GM12873 (cell line): ENCODE data around the gene EEF1A2.

Experiments used
- TF ChIP-seq, protein P1 (sequence below): IDR thresholded peaks from 2 replicates; pipeline ENCODE4 v1.5.1; 2012; ENCODE audit warnings: low read depth, mild to moderate bottlenecking, moderate library complexity, low read length, control low read depth; ENCODE audit not compliant: insufficient read depth; ENCODE audit errors: missing control alignments

EEF1A2 gene

DNA sequence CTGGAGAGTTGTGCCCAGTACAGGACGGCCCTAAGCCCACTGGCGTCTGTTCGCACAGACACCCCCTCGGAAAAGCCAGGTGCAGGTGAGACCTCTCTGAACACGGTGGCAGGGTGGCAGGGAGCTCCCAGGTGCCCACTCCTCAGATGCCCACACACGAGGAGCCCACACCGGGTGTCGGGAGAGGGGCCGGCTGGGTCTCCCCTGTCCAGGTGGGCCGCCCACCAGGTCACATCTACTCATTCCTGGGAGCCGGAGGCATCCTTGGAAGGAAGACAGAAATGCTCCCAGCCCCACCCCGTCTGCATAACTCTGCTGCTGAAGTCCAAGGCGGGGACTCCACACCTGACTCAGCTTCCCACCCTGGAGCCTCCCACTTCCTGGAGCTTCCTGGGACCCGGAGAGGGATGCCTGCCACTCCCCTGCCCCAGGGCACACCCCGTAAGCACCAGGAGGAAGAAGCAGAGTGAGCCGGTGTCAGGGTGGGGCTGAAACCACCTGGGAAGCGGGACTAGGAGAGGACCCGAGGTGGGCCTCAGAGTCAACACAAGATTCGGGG, 46.2 kb upstream of the EEF1A2 start:
- TF ChIP-seq, protein P1, sequence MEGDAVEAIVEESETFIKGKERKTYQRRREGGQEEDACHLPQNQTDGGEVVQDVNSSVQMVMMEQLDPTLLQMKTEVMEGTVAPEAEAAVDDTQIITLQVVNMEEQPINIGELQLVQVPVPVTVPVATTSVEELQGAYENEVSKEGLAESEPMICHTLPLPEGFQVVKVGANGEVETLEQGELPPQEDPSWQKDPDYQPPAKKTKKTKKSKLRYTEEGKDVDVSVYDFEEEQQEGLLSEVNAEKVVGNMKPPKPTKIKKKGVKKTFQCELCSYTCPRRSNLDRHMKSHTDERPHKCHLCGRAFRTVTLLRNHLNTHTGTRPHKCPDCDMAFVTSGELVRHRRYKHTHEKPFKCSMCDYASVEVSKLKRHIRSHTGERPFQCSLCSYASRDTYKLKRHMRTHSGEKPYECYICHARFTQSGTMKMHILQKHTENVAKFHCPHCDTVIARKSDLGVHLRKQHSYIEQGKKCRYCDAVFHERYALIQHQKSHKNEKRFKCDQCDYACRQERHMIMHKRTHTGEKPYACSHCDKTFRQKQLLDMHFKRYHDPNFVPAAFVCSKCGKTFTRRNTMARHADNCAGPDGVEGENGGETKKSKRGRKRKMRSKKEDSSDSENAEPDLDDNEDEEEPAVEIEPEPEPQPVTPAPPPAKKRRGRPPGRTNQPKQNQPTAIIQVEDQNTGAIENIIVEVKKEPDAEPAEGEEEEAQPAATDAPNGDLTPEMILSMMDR = no peak

GRCh38 chr20:63544241-63544957, 45.5 kb upstream of the EEF1A2 start:
- TF ChIP-seq, protein P1 = no peak

- TF ChIP-seq, protein P1 = no peak
Measured at GRCh38 chr20:63543733-63544132, 44.9 kb upstream of the EEF1A2 start.

DNA sequence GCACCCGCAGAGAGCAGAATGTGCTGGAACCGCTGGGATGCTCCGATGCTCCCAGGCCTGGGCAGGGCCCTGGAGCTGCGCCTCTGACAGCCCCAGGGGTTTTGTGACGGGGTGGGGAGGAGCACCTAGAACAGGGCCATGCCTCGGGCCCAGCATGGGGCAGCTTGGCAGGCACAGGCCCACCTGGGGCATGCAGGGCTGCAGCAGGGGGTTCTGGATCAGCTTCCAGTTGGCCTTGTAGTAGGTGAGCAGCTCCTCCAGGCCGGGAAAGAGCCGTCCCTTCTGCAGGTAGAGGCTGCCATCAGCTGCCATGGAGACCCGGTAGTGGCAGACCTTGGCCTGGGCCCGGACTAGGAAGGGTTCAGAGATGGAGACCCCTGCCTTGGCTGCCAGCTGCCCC, 44.2 kb upstream of the EEF1A2 start:
- TF ChIP-seq, protein P1 = no peak

DNA sequence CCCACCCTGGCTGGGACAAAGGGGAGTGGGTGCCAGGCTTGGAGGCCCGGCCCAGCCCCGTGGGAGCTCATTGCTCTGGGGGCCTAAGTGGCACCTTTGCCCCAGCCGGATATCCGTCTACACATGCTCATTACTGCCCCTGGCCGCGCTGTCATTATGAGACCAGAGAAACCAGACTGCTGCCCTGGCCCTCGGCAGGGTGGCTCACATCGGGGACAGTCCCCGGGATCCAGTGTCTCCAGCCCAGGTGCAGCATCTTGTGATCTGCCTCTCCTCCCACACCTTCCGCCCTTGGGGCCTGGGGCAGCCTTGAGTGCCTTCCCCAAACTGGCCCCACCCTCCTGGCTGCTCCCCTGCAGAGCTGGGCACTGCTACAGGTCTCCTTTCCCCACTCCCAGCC, 43.8 kb upstream of the EEF1A2 start:
- TF ChIP-seq, protein P1 = no peak

DNA sequence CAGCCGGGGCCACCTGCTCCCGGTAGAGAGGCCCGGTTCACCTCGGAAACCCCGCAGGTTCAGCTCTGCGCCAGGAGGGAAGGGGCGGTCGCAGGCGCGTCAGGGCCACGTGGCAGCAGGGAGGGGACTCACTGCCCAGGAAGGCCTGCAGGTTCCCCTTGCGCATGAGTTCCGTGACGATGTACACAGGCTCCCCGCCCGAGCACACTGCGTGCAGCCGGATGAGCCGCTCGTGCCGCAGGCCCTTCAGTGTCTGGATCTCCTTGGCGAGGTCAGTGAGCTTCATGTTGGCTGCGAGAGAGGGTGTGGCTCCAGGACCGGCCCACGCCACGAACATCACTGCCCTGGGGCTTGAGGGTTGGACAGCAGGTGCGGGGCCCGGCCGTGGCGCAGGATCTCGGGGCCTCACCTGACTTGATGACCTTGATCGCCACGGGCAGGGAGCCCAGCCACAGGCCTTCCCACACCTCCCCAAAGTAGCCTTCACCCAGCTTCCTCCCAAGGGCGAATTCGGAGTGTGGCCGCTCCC, 43.2 kb upstream of the EEF1A2 start:
- TF ChIP-seq, protein P1 = no peak

DNA sequence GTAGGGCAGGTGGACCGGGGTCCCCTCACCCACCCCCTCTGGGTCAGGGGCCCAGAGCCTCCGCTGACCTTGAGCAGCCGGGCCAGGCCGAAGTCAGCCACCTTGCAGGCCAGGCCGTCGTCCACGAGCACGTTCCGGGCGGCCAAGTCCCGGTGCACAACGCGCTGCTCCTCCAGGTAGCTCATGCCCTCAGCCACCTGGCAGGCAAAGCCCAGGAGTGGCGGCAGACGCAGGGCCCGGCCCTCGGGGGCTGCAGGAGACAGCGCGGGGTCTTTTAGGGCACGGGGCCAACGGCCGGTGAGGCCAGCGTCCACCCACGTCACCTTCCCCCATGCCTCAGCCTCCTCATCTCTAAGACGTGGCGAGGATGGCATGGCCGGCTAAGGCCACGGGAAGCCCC, 42.5 kb upstream of the EEF1A2 start:
- TF ChIP-seq, protein P1 = no peak
